HepG2 (cell line): ENCODE data around the gene AZU1. TPM values are rescaled to one million over a fixed set of nuclear protein-coding genes. Genes with fewer than 3 reads are reported as not detected.
A peak's percentile ranks its signal among the peaks of the same experiment; 100 is the strongest.

Experiments used
- HMG20B ChIP-seq: conservative IDR thresholded peaks from 2 replicates; pipeline ENCODE4 v1.6.1; 2016; ENCODE audit warnings: missing genetic modification reagents, missing compliant biosample characterization
- HMGA1 ChIP-seq: sonication (generic); formaldehyde crosslinking; conservative IDR thresholded peaks from 2 replicates; pipeline ENCODE4 v1.4.0; 2020; ENCODE audit warnings: missing genetic modification reagents
- HOXD1 ChIP-seq: sonication (generic); formaldehyde crosslinking; IDR thresholded peaks from 2 replicates; pipeline ENCODE4 v1.5.0; 2020; ENCODE audit warnings: missing genetic modification reagents
- IKZF1 ChIP-seq: fragments of 450-650 bp; IDR thresholded peaks from 2 replicates; pipeline ENCODE4 v1.7.1; 2016
- IRF2 ChIP-seq: IDR thresholded peaks from 2 replicates; pipeline ENCODE4 v1.6.1; 2018; ENCODE audit warnings: missing genetic modification reagents, missing compliant biosample characterization
- MED13 ChIP-seq: sonication (generic); formaldehyde crosslinking; IDR thresholded peaks from 2 replicates; pipeline ENCODE4 v1.5.0; 2020; ENCODE audit warnings: missing genetic modification reagents
- NFE2L1 ChIP-seq: sonication (generic); formaldehyde crosslinking; IDR thresholded peaks from 2 replicates; pipeline ENCODE4 v1.4.0; 2020; ENCODE audit warnings: missing genetic modification reagents, mild to moderate bottlenecking, borderline replicate concordance
- NR2F1 ChIP-seq, 2 experiments: fragments of 450-650 bp in 1 of 2; formaldehyde crosslinking in 1 of 2; IDR thresholded peaks; 2 replicates each; pipeline versions ENCODE4 v1.5.0 to v1.6.1; 2016 to 2020; ENCODE audit warnings: mild to moderate bottlenecking in 1 of 2, missing compliant biosample characterization in 1 of 2, missing genetic modification reagents in 1 of 2, moderate library complexity in 1 of 2
- SP140L ChIP-seq: sonication (generic); formaldehyde crosslinking; IDR thresholded peaks from 2 replicates; pipeline ENCODE4 v1.4.0; 2020; ENCODE audit warnings: missing genetic modification reagents, borderline replicate concordance
- ZNF354B ChIP-seq: sonication (generic); formaldehyde crosslinking; IDR thresholded peaks from 2 replicates; pipeline ENCODE4 v1.8.0; 2022; ENCODE audit warnings: mild to moderate bottlenecking, missing genetic modification reagents
- polyA plus RNA-seq, 8 experiments: library from polyadenylated mRNA; depleted of rRNA in 3 of 8; stranded (reverse) in 7 of 8; unstranded in 1 of 8; fragments of >200 nt; fragmentation: Illumina TruSeq in 4 of 8; extraction: Trizol in 4 of 8; gene quantifications; 2 replicates each; pipeline versions ENCODE4 v1.2.1 to v1.2.3, GENCODE V29; 2011 to 2016; ENCODE audit warnings: low read depth in 4 of 8, missing spikeins in 1 of 8, mixed read lengths in 1 of 8; ENCODE audit not compliant: insufficient read depth in 1 of 8
- total RNA-seq, 5 experiments: library from RNA; depleted of rRNA; stranded (reverse); fragments of >200 nt; fragmentation: Illumina TruSeq; extraction: Trizol; gene quantifications; 2 replicates each; pipeline ENCODE4 v1.2.3, GENCODE V29; 2016; ENCODE audit warnings: low read depth in 1 of 5
- TF ChIP-seq, protein P1 (sequence below), 2 experiments: fragments of 450-650 bp in 1 of 2; sonication (generic) in 1 of 2; formaldehyde crosslinking in 1 of 2; IDR thresholded peaks; 2 replicates each; pipeline versions ENCODE4 v1.6.1 to v1.8.0; 2016 to 2022; ENCODE audit warnings: antibody characterized with exemption in 1 of 2, mild to moderate bottlenecking in 1 of 2, missing genetic modification reagents in 1 of 2
- TF ChIP-seq, protein P2 (sequence below): sonication (generic); formaldehyde crosslinking; IDR thresholded peaks from 2 replicates; pipeline ENCODE4 v1.8.0; 2022; ENCODE audit warnings: low read depth, missing genetic modification reagents
- TF ChIP-seq, protein P3 (sequence below): sonication (generic); formaldehyde crosslinking; IDR thresholded peaks from 2 replicates; pipeline ENCODE4 v1.5.1; 2020; ENCODE audit warnings: missing genetic modification reagents, mild to moderate bottlenecking, borderline replicate concordance

The AZU1 gene
- total and polyA plus RNA-seq, 2 of the 13 experiments (the other 11 are each of a cell fraction or from before 2014, with no cell fraction given): not detected

DNA sequence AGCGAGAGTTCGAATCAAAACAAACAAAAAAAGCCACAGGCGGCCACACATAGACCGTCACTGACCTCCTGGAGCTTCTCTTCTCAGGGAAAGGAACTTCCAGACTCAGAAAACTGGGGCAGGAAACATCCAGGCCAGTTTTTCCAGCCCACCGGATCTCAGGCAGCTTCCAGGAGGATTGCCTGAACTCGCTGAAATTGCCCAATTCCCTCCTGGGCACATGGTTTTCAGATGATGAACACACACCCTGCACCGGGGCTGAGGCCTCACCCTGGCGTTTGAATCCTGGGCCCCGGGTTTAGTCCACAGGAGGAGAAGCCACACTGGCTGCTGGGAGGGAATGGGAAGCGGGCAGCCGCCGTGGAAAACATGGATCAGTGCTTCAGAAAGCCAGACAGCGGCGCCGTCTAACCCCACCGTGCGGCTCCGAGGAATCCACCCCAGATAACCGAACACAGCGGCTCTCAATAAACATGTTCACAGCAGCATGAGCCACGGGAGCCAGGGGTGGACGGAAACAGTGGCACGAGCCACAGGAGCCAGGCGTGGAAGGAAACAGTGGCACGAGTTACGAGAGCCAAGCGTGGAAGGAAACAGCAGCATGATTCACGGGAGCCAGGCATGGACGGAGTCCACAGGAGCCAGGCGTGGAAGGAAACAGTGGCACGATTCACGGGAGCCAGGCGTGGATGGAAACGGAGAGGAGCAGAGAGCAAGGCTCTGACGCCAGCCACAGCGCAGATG is 48.6 kb upstream of the AZU1 start (continued):
- TF ChIP-seq, protein P1, sequence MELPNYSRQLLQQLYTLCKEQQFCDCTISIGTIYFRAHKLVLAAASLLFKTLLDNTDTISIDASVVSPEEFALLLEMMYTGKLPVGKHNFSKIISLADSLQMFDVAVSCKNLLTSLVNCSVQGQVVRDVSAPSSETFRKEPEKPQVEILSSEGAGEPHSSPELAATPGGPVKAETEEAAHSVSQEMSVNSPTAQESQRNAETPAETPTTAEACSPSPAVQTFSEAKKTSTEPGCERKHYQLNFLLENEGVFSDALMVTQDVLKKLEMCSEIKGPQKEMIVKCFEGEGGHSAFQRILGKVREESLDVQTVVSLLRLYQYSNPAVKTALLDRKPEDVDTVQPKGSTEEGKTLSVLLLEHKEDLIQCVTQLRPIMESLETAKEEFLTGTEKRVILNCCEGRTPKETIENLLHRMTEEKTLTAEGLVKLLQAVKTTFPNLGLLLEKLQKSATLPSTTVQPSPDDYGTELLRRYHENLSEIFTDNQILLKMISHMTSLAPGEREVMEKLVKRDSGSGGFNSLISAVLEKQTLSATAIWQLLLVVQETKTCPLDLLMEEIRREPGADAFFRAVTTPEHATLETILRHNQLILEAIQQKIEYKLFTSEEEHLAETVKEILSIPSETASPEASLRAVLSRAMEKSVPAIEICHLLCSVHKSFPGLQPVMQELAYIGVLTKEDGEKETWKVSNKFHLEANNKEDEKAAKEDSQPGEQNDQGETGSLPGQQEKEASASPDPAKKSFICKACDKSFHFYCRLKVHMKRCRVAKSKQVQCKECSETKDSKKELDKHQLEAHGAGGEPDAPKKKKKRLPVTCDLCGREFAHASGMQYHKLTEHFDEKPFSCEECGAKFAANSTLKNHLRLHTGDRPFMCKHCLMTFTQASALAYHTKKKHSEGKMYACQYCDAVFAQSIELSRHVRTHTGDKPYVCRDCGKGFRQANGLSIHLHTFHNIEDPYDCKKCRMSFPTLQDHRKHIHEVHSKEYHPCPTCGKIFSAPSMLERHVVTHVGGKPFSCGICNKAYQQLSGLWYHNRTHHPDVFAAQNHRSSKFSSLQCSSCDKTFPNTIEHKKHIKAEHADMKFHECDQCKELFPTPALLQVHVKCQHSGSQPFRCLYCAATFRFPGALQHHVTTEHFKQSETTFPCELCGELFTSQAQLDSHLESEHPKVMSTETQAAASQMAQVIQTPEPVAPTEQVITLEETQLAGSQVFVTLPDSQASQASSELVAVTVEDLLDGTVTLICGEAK (IDR thresholded peaks at IDR 0.05): no peak
- TF ChIP-seq, protein P1 (CRISPR knock-in tag; IDR thresholded peaks at IDR 0.05): peak; percentile 52
- TF ChIP-seq MED13: 0 out of 2 replicates have a peak, but pooled peaks have one; percentile 53
- no peak for TF ChIP-seq ZNF354B
- peak; percentile 72; the same call in 1 of the 2 replicates for TF ChIP-seq HOXD1
- no peak for TF ChIP-seq NFE2L1 (CRISPR knock-in tag)
- no peak for TF ChIP-seq IKZF1
- TF ChIP-seq IRF2 (CRISPR knock-in tag): peak; percentile 70
- no peak for TF ChIP-seq HMGA1 (CRISPR knock-in tag)
- TF ChIP-seq, protein P2, sequence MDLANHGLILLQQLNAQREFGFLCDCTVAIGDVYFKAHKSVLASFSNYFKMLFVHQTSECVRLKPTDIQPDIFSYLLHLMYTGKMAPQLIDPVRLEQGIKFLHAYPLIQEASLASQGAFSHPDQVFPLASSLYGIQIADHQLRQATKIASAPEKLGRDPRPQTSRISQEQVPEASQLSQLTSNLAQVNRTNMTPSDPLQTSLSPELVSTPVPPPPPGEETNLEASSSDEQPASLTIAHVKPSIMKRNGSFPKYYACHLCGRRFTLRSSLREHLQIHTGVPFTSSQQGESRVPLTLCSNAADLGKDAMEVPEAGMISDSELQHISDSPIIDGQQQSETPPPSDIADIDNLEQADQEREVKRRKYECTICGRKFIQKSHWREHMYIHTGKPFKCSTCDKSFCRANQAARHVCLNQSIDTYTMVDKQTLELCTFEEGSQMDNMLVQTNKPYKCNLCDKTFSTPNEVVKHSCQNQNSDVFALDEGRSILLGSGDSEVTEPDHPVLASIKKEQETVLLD (CRISPR knock-in tag): no peak
- peak; percentile 65; the same call in 1 of the 2 replicates for TF ChIP-seq SP140L
- TF ChIP-seq, protein P3, sequence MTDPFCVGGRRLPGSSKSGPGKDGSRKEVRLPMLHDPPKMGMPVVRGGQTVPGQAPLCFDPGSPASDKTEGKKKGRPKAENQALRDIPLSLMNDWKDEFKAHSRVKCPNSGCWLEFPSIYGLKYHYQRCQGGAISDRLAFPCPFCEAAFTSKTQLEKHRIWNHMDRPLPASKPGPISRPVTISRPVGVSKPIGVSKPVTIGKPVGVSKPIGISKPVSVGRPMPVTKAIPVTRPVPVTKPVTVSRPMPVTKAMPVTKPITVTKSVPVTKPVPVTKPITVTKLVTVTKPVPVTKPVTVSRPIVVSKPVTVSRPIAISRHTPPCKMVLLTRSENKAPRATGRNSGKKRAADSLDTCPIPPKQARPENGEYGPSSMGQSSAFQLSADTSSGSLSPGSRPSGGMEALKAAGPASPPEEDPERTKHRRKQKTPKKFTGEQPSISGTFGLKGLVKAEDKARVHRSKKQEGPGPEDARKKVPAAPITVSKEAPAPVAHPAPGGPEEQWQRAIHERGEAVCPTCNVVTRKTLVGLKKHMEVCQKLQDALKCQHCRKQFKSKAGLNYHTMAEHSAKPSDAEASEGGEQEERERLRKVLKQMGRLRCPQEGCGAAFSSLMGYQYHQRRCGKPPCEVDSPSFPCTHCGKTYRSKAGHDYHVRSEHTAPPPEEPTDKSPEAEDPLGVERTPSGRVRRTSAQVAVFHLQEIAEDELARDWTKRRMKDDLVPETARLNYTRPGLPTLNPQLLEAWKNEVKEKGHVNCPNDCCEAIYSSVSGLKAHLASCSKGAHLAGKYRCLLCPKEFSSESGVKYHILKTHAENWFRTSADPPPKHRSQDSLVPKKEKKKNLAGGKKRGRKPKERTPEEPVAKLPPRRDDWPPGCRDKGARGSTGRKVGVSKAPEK (CRISPR knock-in tag): no peak
- TF ChIP-seq HMG20B (CRISPR knock-in tag): 0 out of 2 replicates have a peak, but pooled peaks have one; percentile 27
- TF ChIP-seq NR2F1 (CRISPR knock-in tag; IDR thresholded peaks at IDR 0.05): no peak
